Hepatocyte (in vitro differentiated cells): ENCODE measurements around the gene LIN28B. TPM values are rescaled to one million over a fixed set of nuclear protein-coding genes. Genes with fewer than 3 reads are reported as not detected.

ENCODE experiments used
- DNase-seq: peaks from one replicate; pipeline ENCODE4 v3.0.0-alpha.2; 2016; ENCODE audit warnings: low spot score
- H2AFZ ChIP-seq: fragments of 200-600 bp; sonication (generic); 2 replicates; pipeline ENCODE4 v1.6.0; 2016; ENCODE audit warnings: antibody characterized with exemption, mild to moderate bottlenecking
- H3K27ac ChIP-seq: fragments of 200-600 bp; sonication (generic); 2 replicates; pipeline ENCODE4 v1.5.1; 2016; ENCODE audit warnings: mild to moderate bottlenecking
- H3K27me3 ChIP-seq: fragments of 200-600 bp; sonication (generic); 2 replicates; pipeline ENCODE4 v1.6.1; 2016
- H3K36me3 ChIP-seq: fragments of 200-600 bp; sonication (generic); replicated peaks from 2 replicates; pipeline ENCODE4 v1.5.1; 2016; ENCODE audit warnings: low read depth; ENCODE audit not compliant: insufficient read depth
- H3K4me1 ChIP-seq: fragments of 200-600 bp; sonication (generic); 2 replicates; pipeline ENCODE4 v1.5.1; 2016; ENCODE audit warnings: mild to moderate bottlenecking, moderate library complexity; ENCODE audit not compliant: insufficient read depth
- H3K4me2 ChIP-seq: fragments of 200-600 bp; sonication (generic); 2 replicates; pipeline ENCODE4 v1.6.0; 2016
- H3K4me3 ChIP-seq: fragments of 200-600 bp; sonication (generic); 2 replicates; pipeline ENCODE4 v1.5.1; 2016; ENCODE audit warnings: mild to moderate bottlenecking
- H3K79me2 ChIP-seq: fragments of 200-600 bp; sonication (generic); 2 replicates; pipeline ENCODE4 v1.6.0; 2017; ENCODE audit warnings: mild to moderate bottlenecking
- H3K9me2 ChIP-seq: fragments of 200-600 bp; sonication (generic); replicated peaks from 2 replicates; pipeline ENCODE4 v1.6.0; 2017; ENCODE audit warnings: mild to moderate bottlenecking; ENCODE audit not compliant: insufficient read depth
- H3K9me3 ChIP-seq: fragments of 200-600 bp; sonication (generic); 2 replicates; pipeline ENCODE4 v1.5.1; 2016; ENCODE audit warnings: low read depth, mild to moderate bottlenecking
- H4K20me1 ChIP-seq: fragments of 200-600 bp; sonication (generic); 2 replicates; pipeline ENCODE4 v1.6.0; 2016; ENCODE audit warnings: mild to moderate bottlenecking; ENCODE audit not compliant: insufficient read depth, poor library complexity, severe bottlenecking
- EZH2 ChIP-seq: fragments of 200-600 bp; sonication (generic); IDR thresholded peaks from 2 replicates; pipeline ENCODE4 v1.6.1; 2016; ENCODE audit warnings: antibody characterized with exemption, mild to moderate bottlenecking, borderline replicate concordance
- EZH2phosphoT487 ChIP-seq: fragments of 200-600 bp; sonication (generic); IDR thresholded peaks from one replicate; pipeline ENCODE4 v1.6.1; 2018; ENCODE audit warnings: antibody characterized with exemption, mild to moderate bottlenecking, low read depth, moderate library complexity; ENCODE audit not compliant: unreplicated experiment, severe bottlenecking
- WGBS: methylation state at CpG from one replicate; pipeline ENCODE4 v1.1.6; 2016; ENCODE audit warnings: low lambda C conversion rate; ENCODE audit errors: missing lambda C conversion rate; 5-methylcytosine and 5-hydroxymethylcytosine counted together
- polyA plus RNA-seq: library from polyadenylated mRNA; unstranded; fragments of >200 nt; fragmentation: Nextera tagmentation; extraction: Ambion mirVana; gene quantifications from 2 replicates; pipeline ENCODE4 v1.2.1, GENCODE V29; 2016
- total RNA-seq: library from RNA; depleted of rRNA; stranded (reverse); fragments of >200 nt; gene quantifications from 2 replicates; pipeline ENCODE4 v1.2.3, GENCODE V29; 2014
- TF ChIP-seq, protein P1 (sequence below): fragments of 200-600 bp; sonication (generic); IDR thresholded peaks from 2 replicates; pipeline ENCODE4 v1.5.1; 2016; ENCODE audit warnings: antibody characterized with exemption, mild to moderate bottlenecking; ENCODE audit not compliant: poor library complexity

The LIN28B gene
- total and polyA plus RNA-seq, 2 experiments from 2014 or later = 1.8 to 8.9 TPM

DNA sequence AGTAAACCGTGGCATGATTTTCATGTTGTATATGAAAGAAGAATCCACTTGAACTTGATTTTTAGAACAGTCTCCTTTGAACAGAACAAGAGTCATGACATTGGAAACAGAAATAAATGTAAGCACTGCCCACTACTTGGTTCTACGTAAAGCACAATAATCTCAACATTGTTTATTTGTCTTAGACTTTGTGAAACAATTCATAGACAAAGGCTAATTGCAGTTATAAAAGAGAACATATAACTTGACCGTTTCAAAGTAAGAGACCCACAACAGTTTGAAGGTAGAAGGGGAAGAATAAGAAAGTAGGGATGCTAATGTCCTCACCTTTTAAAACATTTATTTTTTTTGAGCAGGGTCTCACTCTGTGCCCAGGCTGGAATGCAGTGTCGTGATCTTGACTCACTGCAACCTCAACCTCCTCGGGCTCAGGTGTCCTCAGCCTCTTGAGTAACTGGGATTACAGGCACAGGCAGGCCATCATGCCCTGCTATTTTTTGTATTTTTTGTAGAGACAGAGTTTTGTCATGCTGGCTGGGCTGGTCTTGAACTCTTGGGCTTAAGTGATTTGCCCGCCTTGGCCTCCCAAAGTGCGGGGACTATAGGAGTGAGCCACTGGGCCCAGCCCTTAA lies 151.8 kb downstream of the LIN28B start:
- Histone ChIP-seq H3K9me2 (no peaks in the 10 kb centered on the region), H3K9me3 (no peaks in the 10 kb centered on the region), H3K4me3 (no peak overlapping the region), H3K4me1 (peaks cover 7% of the 10 kb centered on the region), H3K79me2 (no peaks in the 10 kb centered on the region), H3K4me2 (no peak overlapping the region), H4K20me1 (no peaks in the 10 kb centered on the region), H3K36me3 (no peaks in the 10 kb centered on the region), H2AFZ (no peak overlapping the region), H3K27me3 (no peaks in the 10 kb centered on the region), H3K27ac (no peak overlapping the region)
- TF ChIP-seq, protein P1, sequence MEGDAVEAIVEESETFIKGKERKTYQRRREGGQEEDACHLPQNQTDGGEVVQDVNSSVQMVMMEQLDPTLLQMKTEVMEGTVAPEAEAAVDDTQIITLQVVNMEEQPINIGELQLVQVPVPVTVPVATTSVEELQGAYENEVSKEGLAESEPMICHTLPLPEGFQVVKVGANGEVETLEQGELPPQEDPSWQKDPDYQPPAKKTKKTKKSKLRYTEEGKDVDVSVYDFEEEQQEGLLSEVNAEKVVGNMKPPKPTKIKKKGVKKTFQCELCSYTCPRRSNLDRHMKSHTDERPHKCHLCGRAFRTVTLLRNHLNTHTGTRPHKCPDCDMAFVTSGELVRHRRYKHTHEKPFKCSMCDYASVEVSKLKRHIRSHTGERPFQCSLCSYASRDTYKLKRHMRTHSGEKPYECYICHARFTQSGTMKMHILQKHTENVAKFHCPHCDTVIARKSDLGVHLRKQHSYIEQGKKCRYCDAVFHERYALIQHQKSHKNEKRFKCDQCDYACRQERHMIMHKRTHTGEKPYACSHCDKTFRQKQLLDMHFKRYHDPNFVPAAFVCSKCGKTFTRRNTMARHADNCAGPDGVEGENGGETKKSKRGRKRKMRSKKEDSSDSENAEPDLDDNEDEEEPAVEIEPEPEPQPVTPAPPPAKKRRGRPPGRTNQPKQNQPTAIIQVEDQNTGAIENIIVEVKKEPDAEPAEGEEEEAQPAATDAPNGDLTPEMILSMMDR = no peak
- TF ChIP-seq EZH2phosphoT487 (no peak), EZH2 (no peak)
- DNase-seq = no peak
- WGBS = 76% methylated on average over 7 of the region's 7 CpGs

GRCh38 chr6:105109955-105110895 lies 153.3 kb downstream of the LIN28B start:
- no peak overlapping the region for H3K4me3 ChIP-seq
- TF ChIP-seq EZH2phosphoT487 (no peak), EZH2 (no peak)
- TF ChIP-seq, protein P1 = no peak
- no peaks in the 10 kb centered on the region for H3K27me3 ChIP-seq
- no peaks in the 10 kb centered on the region for H3K79me2 ChIP-seq
- no peak overlapping the region for H2AFZ ChIP-seq
- no peaks in the 10 kb centered on the region for H3K36me3 ChIP-seq
- H4K20me1 ChIP-seq = no peaks in the 10 kb centered on the region
- peaks cover 7% of the 10 kb centered on the region for H3K4me1 ChIP-seq
- H3K9me2 ChIP-seq = no peaks in the 10 kb centered on the region
- H3K27ac ChIP-seq = no peak overlapping the region
- H3K4me2 ChIP-seq = no peak overlapping the region
- WGBS = 73% methylated on average over 8 of the region's 8 CpGs
- no peak for DNase-seq
- H3K9me3 ChIP-seq = no peaks in the 10 kb centered on the region

GRCh38 chr6:105111105-105111504 lies 154.2 kb downstream of the LIN28B start:
- DNase-seq = no peak
- no peaks in the 10 kb centered on the region for H3K36me3 ChIP-seq
- H3K27me3 ChIP-seq = no peaks in the 10 kb centered on the region
- H3K4me1 ChIP-seq = peaks cover 7% of the 10 kb centered on the region
- no peaks in the 10 kb centered on the region for H3K9me3 ChIP-seq
- H3K27ac ChIP-seq = no peak overlapping the region
- TF ChIP-seq, protein P1 = no peak
- no peak for TF ChIP-seq EZH2phosphoT487
- TF ChIP-seq EZH2 = no peak
- WGBS = 92% methylated on average over 3 of the region's 3 CpGs
- no peak overlapping the region for H2AFZ ChIP-seq
- H4K20me1 ChIP-seq = no peaks in the 10 kb centered on the region
- no peak overlapping the region for H3K4me2 ChIP-seq
- no peaks in the 10 kb centered on the region for H3K9me2 ChIP-seq
- H3K4me3 ChIP-seq = no peak overlapping the region
- H3K79me2 ChIP-seq = no peaks in the 10 kb centered on the region
